ENCODE data around the gene SP140.
"Not testable (repeated sequence)": the region's sequence is repeated elsewhere in the genome, so short reads cannot be mapped to it uniquely, and the experiment has no call there.

Gene SP140

GRCh38 chr2:230329946-230330605, 104.5 kb downstream of the SP140 start:
- no peak for DNase-seq (ENCODE audit: extremely low spot score)
- CTCF ChIA-PET, result no interaction called here
- POLR2A ChIA-PET, result no interaction called here
- TF ChIP-seq FOXM1 (IDR thresholded peaks at IDR 0.05; ENCODE audit: borderline replicate concordance) (no peak), HDGF (IDR thresholded peaks at IDR 0.05; ENCODE audit: borderline replicate concordance) (no peak), FOXA1 (IDR thresholded peaks at IDR 0.05) (no peak), L3MBTL2 (conservative IDR thresholded peaks at IDR 0.05) (no peak), NFRKB (IDR thresholded peaks at IDR 0.05) (no peak), LEF1 (IDR thresholded peaks at IDR 0.05; ENCODE audit: borderline replicate concordance) (no peak)

- POLR2A ChIA-PET, result no interaction called here
- TF ChIP-seq ZNF384 (IDR thresholded peaks at IDR 0.05) (no peak), ARNT (IDR thresholded peaks at IDR 0.05) (no peak), FOXM1 (IDR thresholded peaks at IDR 0.05; ENCODE audit: borderline replicate concordance) (no peak), SUZ12 (IDR thresholded peaks at IDR 0.05) (no peak), L3MBTL2 (conservative IDR thresholded peaks at IDR 0.05) (no peak), TARDBP (IDR thresholded peaks at IDR 0.05) (no peak), CTBP1 (IDR thresholded peaks at IDR 0.05; ENCODE audit: borderline replicate concordance) (no peak), LEF1 (IDR thresholded peaks at IDR 0.05; ENCODE audit: borderline replicate concordance) (no peak), HDGF (IDR thresholded peaks at IDR 0.05; ENCODE audit: borderline replicate concordance) (no peak), FOXA1 (IDR thresholded peaks at IDR 0.05) (no peak), PKNOX1 (IDR thresholded peaks at IDR 0.05) (no peak), SP1 (IDR thresholded peaks at IDR 0.05) (no peak), FOXK2 (IDR thresholded peaks at IDR 0.05) (no peak), NFRKB (IDR thresholded peaks at IDR 0.05) (no peak), ELF4 (IDR thresholded peaks at IDR 0.05) (no peak), BHLHE40 (IDR thresholded peaks at IDR 0.05; ENCODE audit: borderline replicate concordance) (no peak)
- CTCF ChIA-PET, result no interaction called here
- no peak for DNase-seq (ENCODE audit: extremely low spot score)
Observed at GRCh38 chr2:230330725-230331124, 105.2 kb downstream of the SP140 start.

- CTCF ChIA-PET, result no interaction called here
Observed at GRCh38 chr2:230335461-230335863, 109.9 kb downstream of the SP140 start.

GRCh38 chr2:230335864-230336506, 110.4 kb downstream of the SP140 start:
- POLR2A ChIA-PET, result no interaction called here
- no peak for TF ChIP-seq PKNOX1 (IDR thresholded peaks at IDR 0.05)
- TF ChIP-seq FOXA1 (IDR thresholded peaks at IDR 0.05), result no peak
- TF ChIP-seq LEF1 (IDR thresholded peaks at IDR 0.05; ENCODE audit: borderline replicate concordance), result no peak
- no peak for TF ChIP-seq BHLHE40 (IDR thresholded peaks at IDR 0.05; ENCODE audit: borderline replicate concordance)
- no peak for TF ChIP-seq SP1 (IDR thresholded peaks at IDR 0.05)
- no peak for TF ChIP-seq TARDBP (IDR thresholded peaks at IDR 0.05)
- no peak for TF ChIP-seq L3MBTL2 (conservative IDR thresholded peaks at IDR 0.05)
- no peak for TF ChIP-seq FOXM1 (IDR thresholded peaks at IDR 0.05; ENCODE audit: borderline replicate concordance)
- CTCF ChIA-PET, result no interaction called here
- no peak for DNase-seq (ENCODE audit: extremely low spot score)

More at GRCh38 chr2:230335461-230335863, 109.9 kb downstream of the SP140 start:
- no peak for DNase-seq (ENCODE audit: extremely low spot score)
- TF ChIP-seq BHLHE40 (IDR thresholded peaks at IDR 0.05; ENCODE audit: borderline replicate concordance) (no peak), NFRKB (IDR thresholded peaks at IDR 0.05) (no peak), FOXM1 (IDR thresholded peaks at IDR 0.05; ENCODE audit: borderline replicate concordance) (no peak), TARDBP (IDR thresholded peaks at IDR 0.05) (no peak), HDGF (IDR thresholded peaks at IDR 0.05; ENCODE audit: borderline replicate concordance) (no peak), LEF1 (IDR thresholded peaks at IDR 0.05; ENCODE audit: borderline replicate concordance) (no peak), CTBP1 (IDR thresholded peaks at IDR 0.05; ENCODE audit: borderline replicate concordance) (no peak), FOXK2 (IDR thresholded peaks at IDR 0.05) (no peak), PKNOX1 (IDR thresholded peaks at IDR 0.05) (no peak), SUZ12 (IDR thresholded peaks at IDR 0.05) (no peak), SP1 (IDR thresholded peaks at IDR 0.05) (no peak), ELF4 (IDR thresholded peaks at IDR 0.05) (no peak), FOXA1 (IDR thresholded peaks at IDR 0.05) (no peak), ARNT (IDR thresholded peaks at IDR 0.05) (no peak), ZNF384 (IDR thresholded peaks at IDR 0.05) (no peak)
- POLR2A ChIA-PET, result no interaction called here

GRCh38 chr2:230341936-230342528, 116.5 kb downstream of the SP140 start:
- CTCF ChIA-PET, POLR2A ChIA-PET: not testable (repeated sequence)

GRCh38 chr2:230343041-230343624, 117.6 kb downstream of the SP140 start:
- POLR2A ChIA-PET; CTCF ChIA-PET; DNase-seq (ENCODE audit: extremely low spot score): not testable (repeated sequence)

More at GRCh38 chr2:230341936-230342528, 116.5 kb downstream of the SP140 start:
- DNase-seq (ENCODE audit: extremely low spot score), result not testable (repeated sequence)
